DND-41 (cell line): ENCODE measurements around the gene FBXW12.
"Not testable (repeated sequence)": the region's sequence is repeated elsewhere in the genome, so short reads cannot be mapped to it uniquely, and the experiment has no call there.

Source experiments
- ATAC-seq: fragments of 200-7000 bp; cut with Tn5 transposase; 3 replicates; pipeline ENCODE4 v1.9.1; 2021; ENCODE audit warnings: low read depth; ENCODE audit not compliant: insufficient read depth
- DNase-seq: peaks from one replicate; pipeline ENCODE4 v3.0.0-alpha.2; 2020
- H2AFZ ChIP-seq: 2 replicates; pipeline ENCODE4 v1.6.0; 2012; ENCODE audit warnings: low read depth, low read length
- H3K27ac ChIP-seq: 2 replicates; pipeline ENCODE4 v1.5.1; 2012; ENCODE audit warnings: low read length, inconsistent platforms
- H3K27me3 ChIP-seq: fragments of 200-600 bp; sonication (generic); 2 replicates; pipeline ENCODE4 v1.6.0; 2012; ENCODE audit warnings: low read length, mild to moderate bottlenecking, inconsistent platforms; ENCODE audit not compliant: insufficient read depth, poor library complexity
- H3K36me3 ChIP-seq: 2 replicates; pipeline ENCODE4 v1.5.1; 2012; ENCODE audit warnings: low read length, inconsistent platforms; ENCODE audit not compliant: insufficient read depth
- H3K4me1 ChIP-seq: 2 replicates; pipeline ENCODE4 v1.5.1; 2012; ENCODE audit warnings: mild to moderate bottlenecking, low read length; ENCODE audit not compliant: insufficient read depth
- H3K4me2 ChIP-seq: 2 replicates; pipeline ENCODE4 v1.6.0; 2012; ENCODE audit warnings: mild to moderate bottlenecking, moderate library complexity, low read length, inconsistent platforms; ENCODE audit not compliant: insufficient read depth
- H3K4me3 ChIP-seq, 2 experiments: fragments of 200-600 bp in 1 of 2; shearing (Covaris generic) in 1 of 2; 2 replicates each; pipeline ENCODE4 v1.5.1; 2012 to 2016; ENCODE audit warnings: inconsistent platforms in 2 of 2, low read length in 2 of 2, mild to moderate bottlenecking in 2 of 2, low read depth in 1 of 2, moderate library complexity in 1 of 2
- H3K79me2 ChIP-seq: 2 replicates; pipeline ENCODE4 v1.6.0; 2012; ENCODE audit warnings: low read length, inconsistent platforms; ENCODE audit not compliant: insufficient read depth
- H3K9ac ChIP-seq: 2 replicates; pipeline ENCODE4 v1.6.0; 2012; ENCODE audit warnings: low read depth, mild to moderate bottlenecking, inconsistent platforms, low read length, moderate library complexity
- H3K9me3 ChIP-seq: 2 replicates; pipeline ENCODE4 v1.5.1; 2012; ENCODE audit warnings: low read length, moderate library complexity, mild to moderate bottlenecking, inconsistent platforms; ENCODE audit not compliant: insufficient read depth, severe bottlenecking
- H4K20me1 ChIP-seq: 2 replicates; pipeline ENCODE4 v1.6.0; 2012; ENCODE audit warnings: low read length; ENCODE audit not compliant: insufficient read depth
- EZH2 ChIP-seq: IDR thresholded peaks from 3 replicates; pipeline ENCODE4 v1.6.1; 2012; ENCODE audit warnings: borderline replicate concordance, low read depth, mild to moderate bottlenecking, moderate library complexity, low read length, inconsistent platforms; ENCODE audit not compliant: severe bottlenecking
- TF ChIP-seq, protein P1 (sequence below): IDR thresholded peaks from 2 replicates; pipeline ENCODE4 v1.5.1; 2012; ENCODE audit warnings: borderline replicate concordance, low read length, moderate library complexity, mild to moderate bottlenecking; ENCODE audit not compliant: poor library complexity, severe bottlenecking; ENCODE audit errors: extremely low read depth

Gene FBXW12

DNA sequence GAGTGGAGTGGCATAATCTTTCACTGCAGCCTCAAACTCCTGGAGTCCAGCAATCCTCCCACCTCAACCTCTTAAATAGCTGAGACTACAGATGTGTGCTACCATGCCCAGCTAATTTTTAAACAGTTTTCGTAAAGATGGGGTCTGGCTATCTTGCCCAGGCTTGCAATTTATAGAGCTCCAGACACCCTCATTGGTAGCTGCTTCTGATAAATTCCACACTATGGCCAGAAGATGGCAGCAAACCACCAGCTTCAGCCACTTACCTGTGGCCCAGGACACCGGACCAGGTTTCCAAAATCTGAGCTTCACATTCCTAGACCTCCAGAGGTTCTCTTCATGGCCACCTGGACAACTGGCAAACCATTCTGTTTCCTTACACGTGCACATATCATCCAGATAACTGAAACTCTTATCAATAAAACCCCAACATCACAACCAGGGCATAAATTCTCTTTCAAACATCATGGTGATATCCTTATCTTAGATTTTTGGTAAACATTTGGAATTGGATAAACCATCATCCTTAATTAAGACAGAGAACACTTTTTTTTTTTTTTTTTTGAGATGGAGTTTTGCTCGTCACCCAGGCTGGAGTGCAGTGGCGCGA is 28.9 kb downstream of the FBXW12 start:
- Histone ChIP-seq H3K4me1 (no peaks in the 10 kb centered on the region), H3K27ac (no peak overlapping the region), H3K79me2 (no peaks in the 10 kb centered on the region), H3K36me3 (no peaks in the 10 kb centered on the region), H3K9ac (no peak overlapping the region), H3K4me3 (no peak overlapping the region), H3K4me2 (no peak overlapping the region), H4K20me1 (0 out of 2 replicates have a peak, but pooled peaks cover 6% of the 10 kb centered on the region), H2AFZ (no peak overlapping the region), H3K9me3 (no peaks in the 10 kb centered on the region), H3K27me3 (peaks cover under 1% of the 10 kb centered on the region)
- DNase-seq (peak; percentile 58), ATAC-seq (peak; percentile 83)
- TF ChIP-seq, protein P1, sequence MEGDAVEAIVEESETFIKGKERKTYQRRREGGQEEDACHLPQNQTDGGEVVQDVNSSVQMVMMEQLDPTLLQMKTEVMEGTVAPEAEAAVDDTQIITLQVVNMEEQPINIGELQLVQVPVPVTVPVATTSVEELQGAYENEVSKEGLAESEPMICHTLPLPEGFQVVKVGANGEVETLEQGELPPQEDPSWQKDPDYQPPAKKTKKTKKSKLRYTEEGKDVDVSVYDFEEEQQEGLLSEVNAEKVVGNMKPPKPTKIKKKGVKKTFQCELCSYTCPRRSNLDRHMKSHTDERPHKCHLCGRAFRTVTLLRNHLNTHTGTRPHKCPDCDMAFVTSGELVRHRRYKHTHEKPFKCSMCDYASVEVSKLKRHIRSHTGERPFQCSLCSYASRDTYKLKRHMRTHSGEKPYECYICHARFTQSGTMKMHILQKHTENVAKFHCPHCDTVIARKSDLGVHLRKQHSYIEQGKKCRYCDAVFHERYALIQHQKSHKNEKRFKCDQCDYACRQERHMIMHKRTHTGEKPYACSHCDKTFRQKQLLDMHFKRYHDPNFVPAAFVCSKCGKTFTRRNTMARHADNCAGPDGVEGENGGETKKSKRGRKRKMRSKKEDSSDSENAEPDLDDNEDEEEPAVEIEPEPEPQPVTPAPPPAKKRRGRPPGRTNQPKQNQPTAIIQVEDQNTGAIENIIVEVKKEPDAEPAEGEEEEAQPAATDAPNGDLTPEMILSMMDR, result peak; percentile 89
- no peak for TF ChIP-seq EZH2

DNA sequence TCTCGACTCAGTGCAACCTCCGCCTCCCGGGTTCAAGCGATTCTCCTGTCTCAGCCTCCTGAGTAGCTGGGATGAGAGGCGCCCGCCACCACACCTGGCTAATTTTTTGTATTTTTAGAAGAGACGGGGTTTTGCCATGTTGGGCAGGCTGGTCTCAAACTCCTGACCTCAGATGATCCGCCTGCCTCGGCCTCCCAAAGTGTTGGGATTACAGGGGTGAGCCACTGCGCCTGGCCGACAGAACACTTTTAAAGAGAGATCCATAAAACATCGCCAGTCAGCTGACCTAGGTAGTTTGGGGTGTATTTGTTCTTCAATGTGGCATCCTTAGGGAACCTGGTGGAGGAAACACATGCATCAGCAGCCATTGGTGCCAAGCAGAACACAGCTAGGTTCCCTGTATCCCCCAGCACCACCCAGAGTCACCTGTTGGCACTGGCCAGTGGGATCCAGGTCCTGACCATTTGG is 29.4 kb downstream of the FBXW12 start:
- H3K79me2 ChIP-seq, DNase-seq, H3K27me3 ChIP-seq, H3K4me2 ChIP-seq, H4K20me1 ChIP-seq, H3K27ac ChIP-seq, H3K9me3 ChIP-seq, H3K36me3 ChIP-seq, H3K4me3 ChIP-seq, H2AFZ ChIP-seq, ATAC-seq, H3K9ac ChIP-seq, H3K4me1 ChIP-seq: not testable (repeated sequence)

DNA sequence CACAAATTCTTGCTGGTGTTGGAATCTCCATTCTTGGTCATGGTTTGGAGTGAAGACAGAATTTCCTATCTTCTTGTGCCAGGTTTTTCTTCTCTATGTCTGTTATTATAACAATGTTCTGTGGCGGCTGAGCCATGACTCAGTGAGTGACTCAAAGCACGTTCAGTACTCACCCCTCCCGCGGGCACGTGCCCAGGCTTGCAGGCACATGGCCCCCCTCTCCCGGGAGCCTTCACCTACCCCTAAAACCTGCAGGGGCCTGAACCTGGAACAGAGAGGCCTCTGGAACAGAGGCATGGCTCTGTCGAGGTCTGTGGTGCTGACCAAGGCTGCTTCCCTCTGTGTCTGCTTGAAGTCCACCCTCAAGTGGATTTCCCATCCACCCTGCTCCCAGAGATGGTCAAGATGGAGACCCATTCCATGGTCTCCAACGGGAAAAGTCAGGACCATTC is 30.3 kb downstream of the FBXW12 start:
- no peaks in the 10 kb centered on the region for H3K79me2 ChIP-seq
- H2AFZ ChIP-seq, result no peak overlapping the region
- no peak overlapping the region for H3K27ac ChIP-seq
- 0 out of 2 replicates have a peak, but pooled peaks cover 6% of the 10 kb centered on the region for H4K20me1 ChIP-seq
- TF ChIP-seq, protein P1, result no peak
- TF ChIP-seq EZH2, result no peak
- no peak overlapping the region for H3K4me3 ChIP-seq
- H3K4me2 ChIP-seq, result no peak overlapping the region
- ATAC-seq (no peak), DNase-seq (peak; percentile 3)
- H3K36me3 ChIP-seq, result no peaks in the 10 kb centered on the region
- H3K4me1 ChIP-seq, result no peaks in the 10 kb centered on the region
- H3K27me3 ChIP-seq, result no peaks in the 10 kb centered on the region
- H3K9me3 ChIP-seq, result no peaks in the 10 kb centered on the region
- H3K9ac ChIP-seq, result no peak overlapping the region

DNA sequence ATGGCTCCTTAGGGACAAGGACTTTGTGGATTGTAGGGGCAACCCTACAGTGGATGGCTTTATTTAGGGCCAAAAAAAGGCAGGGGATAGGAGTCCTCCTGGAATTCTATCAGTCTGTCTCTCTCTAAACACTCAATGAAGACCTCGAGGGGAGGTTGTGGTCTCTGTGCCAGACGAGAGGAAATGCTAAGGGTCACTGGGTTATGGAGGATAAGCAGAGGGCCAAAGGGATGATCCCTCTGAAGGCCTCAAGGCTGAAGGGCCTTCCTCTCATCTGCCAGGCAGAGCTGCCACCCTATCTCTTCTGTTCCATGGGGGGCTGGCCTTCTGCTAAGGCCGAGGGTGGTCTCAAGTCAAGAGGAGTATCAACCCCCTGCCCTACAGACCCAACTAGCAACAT is 30.9 kb downstream of the FBXW12 start:
- Histone ChIP-seq H3K27ac (no peak overlapping the region), H2AFZ (no peak overlapping the region), H3K36me3 (no peaks in the 10 kb centered on the region), H4K20me1 (0 out of 2 replicates have a peak, but pooled peaks cover 6% of the 10 kb centered on the region), H3K4me2 (no peak overlapping the region), H3K9ac (no peak overlapping the region), H3K4me1 (no peaks in the 10 kb centered on the region), H3K27me3 (no peaks in the 10 kb centered on the region), H3K79me2 (no peaks in the 10 kb centered on the region), H3K4me3 (no peak overlapping the region), H3K9me3 (no peaks in the 10 kb centered on the region)
- no peak for DNase-seq
- ATAC-seq, result no peak
- TF ChIP-seq, protein P1, result no peak
- no peak for TF ChIP-seq EZH2
